Astrocyte (in vitro differentiated cells and primary cell): ENCODE data around the gene VIPR2. TPM values are rescaled to one million over a fixed set of nuclear protein-coding genes. Genes with fewer than 3 reads are reported as not detected.
"Not testable (repeated sequence)": the region's sequence is repeated elsewhere in the genome, so short reads cannot be mapped to it uniquely, and the experiment has no call there.

Experiments used
- DNase-seq: peaks from one replicate; pipeline ENCODE4 v3.0.0-alpha.2; 2010; ENCODE audit warnings: low read depth
- FAIRE-seq: peaks from 2 replicates; lab custom pipeline; 2011; peaks lifted over from hg19 to GRCh38; lab: Jason Lieb, UNC
- H2AFZ ChIP-seq: 2 replicates; pipeline ENCODE4 v1.6.0; 2012; ENCODE audit warnings: low read depth, low read length, inconsistent platforms
- H3K27ac ChIP-seq: 2 replicates; pipeline ENCODE4 v1.5.1; 2011; ENCODE audit warnings: low read depth, low read length, inconsistent platforms
- H3K27me3 ChIP-seq: 2 replicates; pipeline ENCODE4 v1.6.0; 2011; ENCODE audit warnings: low read length, inconsistent platforms; ENCODE audit not compliant: insufficient read depth
- H3K36me3 ChIP-seq: 2 replicates; pipeline ENCODE4 v1.5.1; 2011; ENCODE audit warnings: low read length, inconsistent platforms; ENCODE audit not compliant: insufficient read depth
- H3K4me1 ChIP-seq: 2 replicates; pipeline ENCODE4 v1.5.1; 2011; ENCODE audit warnings: low read length, inconsistent platforms; ENCODE audit not compliant: insufficient read depth
- H3K4me2 ChIP-seq: 2 replicates; pipeline ENCODE4 v1.6.0; 2012; ENCODE audit warnings: low read length, inconsistent platforms
- H3K4me3 ChIP-seq: 2 replicates; pipeline ENCODE4 v1.5.1; 2011; ENCODE audit warnings: low read depth, mild to moderate bottlenecking, low read length, inconsistent platforms; ENCODE audit not compliant: insufficient read depth
- H3K79me2 ChIP-seq: 2 replicates; pipeline ENCODE4 v1.6.0; 2012; ENCODE audit warnings: mild to moderate bottlenecking, low read length, inconsistent platforms; ENCODE audit not compliant: insufficient read depth
- H3K9ac ChIP-seq: 2 replicates; pipeline ENCODE4 v1.6.0; 2012; ENCODE audit warnings: mild to moderate bottlenecking, low read length, inconsistent platforms
- H3K9me3 ChIP-seq: 2 replicates; pipeline ENCODE4 v1.5.1; 2012; ENCODE audit warnings: low read depth, mild to moderate bottlenecking, low read length, inconsistent platforms; ENCODE audit not compliant: insufficient read depth
- H4K20me1 ChIP-seq: 2 replicates; pipeline ENCODE4 v1.6.0; 2012; ENCODE audit warnings: low read length, inconsistent platforms; ENCODE audit not compliant: insufficient read depth
- H3K27ac Mint-ChIP-seq: one replicate; pipeline ENCODE4 v1.8.0; 2021; ENCODE audit warnings: mild to moderate bottlenecking, mixed read lengths; ENCODE audit not compliant: unreplicated experiment
- H3K27me3 Mint-ChIP-seq: one replicate; pipeline ENCODE4 v1.8.0; 2021; ENCODE audit warnings: low read depth, mixed read lengths; ENCODE audit not compliant: unreplicated experiment
- H3K36me3 Mint-ChIP-seq: one replicate; pipeline ENCODE4 v1.8.0; 2021; ENCODE audit warnings: low read depth, mixed read lengths; ENCODE audit not compliant: unreplicated experiment
- H3K4me1 Mint-ChIP-seq: one replicate; pipeline ENCODE4 v1.8.0; 2021; ENCODE audit warnings: low read depth, mixed read lengths; ENCODE audit not compliant: unreplicated experiment
- H3K4me3 Mint-ChIP-seq: one replicate; pipeline ENCODE4 v1.8.0; 2021; ENCODE audit warnings: mild to moderate bottlenecking, moderate library complexity, mixed read lengths; ENCODE audit not compliant: unreplicated experiment
- H3K9me3 Mint-ChIP-seq: one replicate; pipeline ENCODE4 v1.8.0; 2021; ENCODE audit warnings: mild to moderate bottlenecking, mixed read lengths; ENCODE audit not compliant: unreplicated experiment
- EZH2 ChIP-seq: IDR thresholded peaks from 2 replicates; pipeline ENCODE4 v1.6.1; 2012; ENCODE audit warnings: mild to moderate bottlenecking, low read length, inconsistent platforms; ENCODE audit not compliant: insufficient read depth
- total RNA-seq: library from RNA; stranded (reverse); gene quantifications from 2 replicates; pipeline ENCODE4 v1.2.1, GENCODE V29; 2021
- TF ChIP-seq, protein P1 (sequence below): IDR thresholded peaks from 2 replicates; pipeline ENCODE4 v1.5.1; 2011; ENCODE audit warnings: low read depth, mild to moderate bottlenecking, inconsistent platforms, low read length, moderate library complexity; ENCODE audit not compliant: insufficient read depth

VIPR2 gene
- total RNA-seq, 1 donor from 2014 or later, result 0.68 TPM

DNA sequence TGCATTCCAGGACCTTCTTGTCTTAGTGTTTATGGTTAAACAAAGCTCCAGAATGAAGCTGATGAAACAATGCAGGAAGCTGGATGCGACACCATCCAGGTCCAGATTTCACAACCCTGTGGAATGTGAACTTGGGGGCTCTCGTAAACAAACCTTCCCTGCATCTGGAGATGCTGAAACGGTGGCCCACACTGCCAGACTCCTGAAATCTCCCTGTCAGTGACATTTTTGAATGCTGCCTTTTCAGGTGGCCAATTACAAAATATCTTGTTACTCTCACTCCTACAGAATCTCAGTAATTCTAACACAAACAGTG, 18.8 kb downstream of the VIPR2 start:
- Histone ChIP-seq H3K27ac (no peak overlapping the region), H4K20me1 (no peaks in the 10 kb centered on the region), H3K4me2 (no peak overlapping the region), H3K36me3 (no peaks in the 10 kb centered on the region), H3K4me1 (no peaks in the 10 kb centered on the region), H2AFZ (no peak overlapping the region), H3K27me3 (no peaks in the 10 kb centered on the region), H3K79me2 (no peaks in the 10 kb centered on the region), H3K9me3 (no peaks in the 10 kb centered on the region), H3K4me3 (no peak overlapping the region), H3K9ac (no peak overlapping the region)
- H3K36me3 Mint-ChIP-seq, result no peaks in the 10 kb centered on the region
- no peak overlapping the region for H3K4me3 Mint-ChIP-seq
- no peak overlapping the region for H3K27ac Mint-ChIP-seq
- TF ChIP-seq, protein P1, sequence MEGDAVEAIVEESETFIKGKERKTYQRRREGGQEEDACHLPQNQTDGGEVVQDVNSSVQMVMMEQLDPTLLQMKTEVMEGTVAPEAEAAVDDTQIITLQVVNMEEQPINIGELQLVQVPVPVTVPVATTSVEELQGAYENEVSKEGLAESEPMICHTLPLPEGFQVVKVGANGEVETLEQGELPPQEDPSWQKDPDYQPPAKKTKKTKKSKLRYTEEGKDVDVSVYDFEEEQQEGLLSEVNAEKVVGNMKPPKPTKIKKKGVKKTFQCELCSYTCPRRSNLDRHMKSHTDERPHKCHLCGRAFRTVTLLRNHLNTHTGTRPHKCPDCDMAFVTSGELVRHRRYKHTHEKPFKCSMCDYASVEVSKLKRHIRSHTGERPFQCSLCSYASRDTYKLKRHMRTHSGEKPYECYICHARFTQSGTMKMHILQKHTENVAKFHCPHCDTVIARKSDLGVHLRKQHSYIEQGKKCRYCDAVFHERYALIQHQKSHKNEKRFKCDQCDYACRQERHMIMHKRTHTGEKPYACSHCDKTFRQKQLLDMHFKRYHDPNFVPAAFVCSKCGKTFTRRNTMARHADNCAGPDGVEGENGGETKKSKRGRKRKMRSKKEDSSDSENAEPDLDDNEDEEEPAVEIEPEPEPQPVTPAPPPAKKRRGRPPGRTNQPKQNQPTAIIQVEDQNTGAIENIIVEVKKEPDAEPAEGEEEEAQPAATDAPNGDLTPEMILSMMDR, result no peak
- no peak for TF ChIP-seq EZH2
- peaks cover 9% of the 10 kb centered on the region for H3K4me1 Mint-ChIP-seq
- FAIRE-seq (no peak), DNase-seq (no peak)
- peaks cover 37% of the 10 kb centered on the region for H3K27me3 Mint-ChIP-seq
- H3K9me3 Mint-ChIP-seq, result peaks cover 2% of the 10 kb centered on the region

DNA sequence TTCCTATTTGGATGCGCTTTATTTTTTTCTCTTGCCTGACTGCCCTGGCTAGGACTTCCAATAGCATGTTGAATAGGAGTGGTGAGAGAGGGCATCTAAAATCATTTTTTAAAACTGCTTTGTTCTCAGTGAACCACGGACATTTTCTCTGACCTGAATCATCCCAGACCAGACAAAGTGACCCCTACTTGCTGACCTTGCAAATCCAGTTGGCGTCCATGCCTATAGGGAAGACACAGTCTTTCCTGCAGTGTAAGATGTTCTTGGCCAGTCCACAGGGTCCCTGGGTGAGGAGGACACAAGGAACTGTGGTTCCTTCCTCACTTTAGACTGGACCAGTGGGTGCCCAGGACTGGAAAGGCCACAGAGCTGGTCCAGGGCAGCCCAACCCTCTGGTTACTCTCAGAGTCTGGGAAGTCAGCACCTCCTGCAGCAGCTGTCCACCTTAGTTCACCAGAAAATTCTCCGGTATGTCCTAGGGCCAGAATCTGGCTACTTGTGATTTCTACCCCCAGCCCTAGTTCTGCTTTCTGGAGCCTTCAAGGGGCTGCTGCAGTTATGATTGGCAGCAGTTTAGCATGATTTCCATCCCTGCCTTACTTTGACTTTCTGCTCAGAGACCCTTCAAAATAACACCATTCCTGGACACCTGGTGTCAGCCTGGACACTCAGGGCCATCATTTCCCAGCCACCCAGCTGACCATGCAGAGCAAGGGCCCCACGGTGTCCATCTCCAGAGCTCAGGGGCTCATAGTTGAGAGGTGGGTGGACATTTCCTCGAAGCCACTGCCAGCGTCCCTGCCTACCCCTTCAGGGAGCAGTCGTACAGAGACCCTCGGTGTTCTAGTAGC, 19.3 kb downstream of the VIPR2 start:
- Mint-ChIP-seq H3K27ac (peak overlapping the region; percentile 20), H3K9me3 (peaks cover 2% of the 10 kb centered on the region), H3K36me3 (no peaks in the 10 kb centered on the region), H3K27me3 (peaks cover 32% of the 10 kb centered on the region), H3K4me1 (peaks cover 9% of the 10 kb centered on the region), H3K4me3 (no peak overlapping the region)
- Histone ChIP-seq H3K9me3 (no peaks in the 10 kb centered on the region), H3K27me3 (no peaks in the 10 kb centered on the region), H3K27ac (no peak overlapping the region), H3K79me2 (no peaks in the 10 kb centered on the region), H4K20me1 (no peaks in the 10 kb centered on the region), H3K9ac (no peak overlapping the region), H2AFZ (no peak overlapping the region), H3K4me1 (no peaks in the 10 kb centered on the region), H3K4me3 (no peak overlapping the region), H3K36me3 (no peaks in the 10 kb centered on the region), H3K4me2 (no peak overlapping the region)
- no peak for FAIRE-seq
- no peak for DNase-seq
- TF ChIP-seq, protein P1, result no peak
- TF ChIP-seq EZH2, result no peak

DNA sequence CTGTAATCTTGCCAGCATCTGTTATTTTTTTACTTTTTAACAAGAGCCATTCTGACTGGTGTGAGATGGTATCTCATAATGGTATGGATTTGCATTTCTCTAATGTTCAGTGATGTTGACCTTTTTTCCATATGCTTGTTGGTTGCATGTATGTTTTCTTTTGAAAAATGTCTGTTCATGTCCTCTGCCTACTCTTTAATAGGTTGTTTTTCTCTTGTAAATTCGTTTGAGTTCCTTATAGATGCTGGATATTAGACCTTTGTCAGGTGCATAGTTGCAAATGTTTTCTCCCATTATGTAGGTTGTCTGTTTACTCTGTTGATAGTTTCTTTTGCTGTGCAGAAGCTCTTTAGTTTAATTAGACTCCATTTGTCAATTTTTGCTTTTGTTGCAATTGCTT, 20.9 kb downstream of the VIPR2 start:
- not testable (repeated sequence) for H4K20me1 ChIP-seq, H3K27ac ChIP-seq, H3K4me1 Mint-ChIP-seq, H3K4me2 ChIP-seq, H3K27ac Mint-ChIP-seq, DNase-seq, H3K9me3 Mint-ChIP-seq, H3K9ac ChIP-seq, H3K27me3 ChIP-seq, FAIRE-seq, H2AFZ ChIP-seq, H3K36me3 Mint-ChIP-seq, H3K4me3 Mint-ChIP-seq, H3K36me3 ChIP-seq, H3K79me2 ChIP-seq, H3K4me3 ChIP-seq, H3K9me3 ChIP-seq, H3K4me1 ChIP-seq
- peaks cover 27% of the 10 kb centered on the region for H3K27me3 Mint-ChIP-seq

DNA sequence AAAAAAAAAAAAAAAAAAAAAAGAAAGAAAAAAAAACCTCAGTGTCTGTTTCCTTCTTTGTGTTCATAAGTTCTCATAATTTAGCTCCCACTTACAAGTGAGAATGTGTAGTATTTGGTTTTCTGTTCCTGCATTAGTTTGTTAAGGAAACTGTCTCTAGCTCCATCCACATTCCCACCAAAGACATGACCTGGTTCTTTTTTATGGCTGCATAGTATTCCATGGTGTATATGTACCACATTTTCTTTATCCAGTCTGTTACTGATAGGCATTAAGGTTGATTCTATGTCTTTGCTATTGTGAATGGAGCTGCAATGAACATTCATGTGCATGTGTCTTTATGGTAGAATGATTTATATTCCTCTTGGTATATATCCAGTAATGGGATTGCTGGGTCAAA, 21.4 kb downstream of the VIPR2 start:
- not testable (repeated sequence) for H3K36me3 ChIP-seq, H3K4me3 Mint-ChIP-seq, H3K4me2 ChIP-seq, FAIRE-seq, H3K9me3 Mint-ChIP-seq, H3K4me3 ChIP-seq, H3K9me3 ChIP-seq, H3K79me2 ChIP-seq, H3K27me3 ChIP-seq, H4K20me1 ChIP-seq, H3K4me1 ChIP-seq, H3K4me1 Mint-ChIP-seq, H2AFZ ChIP-seq, H3K36me3 Mint-ChIP-seq, DNase-seq, H3K9ac ChIP-seq, H3K27ac ChIP-seq, H3K27ac Mint-ChIP-seq
- H3K27me3 Mint-ChIP-seq, result peaks cover 24% of the 10 kb centered on the region
